IPS-18c (cell line): ENCODE data around the gene E2F4.

Experiments
- H3K4me3 ChIP-seq: 2 replicates; pipeline ENCODE4 v1.7.0; 2013; ENCODE audit warnings: low read depth, mild to moderate bottlenecking, low read length, moderate library complexity; ENCODE audit not compliant: insufficient read depth
- H3K9me3 ChIP-seq: one replicate; pipeline ENCODE4 v1.6.1; 2013; ENCODE audit warnings: mild to moderate bottlenecking, low read length, moderate library complexity; ENCODE audit not compliant: control insufficient read depth, insufficient read depth

The E2F4 gene

DNA sequence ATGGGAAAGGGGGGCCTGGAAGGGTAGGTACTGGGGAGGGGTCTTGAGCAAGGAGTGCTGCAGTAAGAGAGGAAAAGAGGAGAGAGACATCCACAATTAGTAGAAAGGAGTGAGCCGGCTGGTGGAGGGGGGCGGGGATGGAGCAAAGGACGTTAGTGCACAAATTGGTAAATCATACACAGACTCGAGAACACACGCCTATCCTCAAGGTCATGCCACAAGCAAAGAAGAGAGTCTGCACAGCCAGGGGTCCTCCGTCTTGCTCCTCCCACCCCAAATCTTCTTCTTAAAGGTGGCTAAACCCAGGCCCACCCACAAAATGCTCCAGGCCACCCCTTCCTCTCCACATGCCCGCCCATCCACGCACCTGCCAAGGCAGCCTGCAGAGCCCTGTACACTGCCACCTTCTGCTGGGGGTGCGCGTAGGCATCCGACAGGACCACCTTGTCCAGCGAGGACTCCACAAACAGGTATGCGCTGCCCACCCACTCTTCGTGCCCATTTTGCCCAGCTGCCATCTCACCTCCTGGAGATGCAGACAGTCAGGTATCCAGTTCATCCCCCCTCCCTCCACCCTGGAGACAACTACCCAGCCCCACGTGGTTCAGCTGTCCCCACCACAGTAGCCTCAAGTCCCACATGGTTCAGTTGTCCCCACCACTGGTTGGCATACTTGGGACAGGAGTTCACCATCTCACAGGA is 35.7 kb upstream of the E2F4 start:
- Histone ChIP-seq H3K4me3 (no peak overlapping the region), H3K9me3 (no peaks in the 10 kb centered on the region)

DNA sequence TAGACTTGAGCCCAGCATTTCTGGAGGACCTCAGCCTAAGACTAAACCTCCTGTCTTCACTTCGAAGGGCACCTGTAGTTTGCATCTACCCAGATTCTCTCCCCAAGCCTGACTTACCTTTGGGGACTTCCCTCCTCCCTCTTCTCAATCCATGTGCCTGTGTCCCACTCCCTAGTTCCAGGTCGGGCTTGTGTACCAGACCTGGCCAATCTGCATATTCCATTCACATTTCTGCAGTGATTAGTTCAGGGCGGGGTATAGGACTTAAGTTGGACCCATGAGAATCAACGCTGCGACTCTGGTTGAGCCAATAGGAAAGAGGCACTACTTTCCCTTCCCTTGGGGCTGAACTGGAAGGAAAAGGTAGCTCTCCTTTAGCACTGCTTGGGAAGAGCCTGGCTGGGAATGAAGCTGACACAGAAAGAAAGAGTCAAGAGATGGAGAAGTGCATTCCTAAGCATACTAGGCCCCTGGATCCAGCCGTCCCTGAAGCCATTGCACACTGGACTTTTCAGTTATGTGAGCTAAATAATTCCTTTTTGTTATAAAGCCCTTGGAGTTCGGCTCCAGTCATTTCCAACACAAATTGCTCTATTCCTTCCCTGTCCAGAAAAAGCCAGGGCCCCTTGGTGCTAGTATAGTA is 34.7 kb upstream of the E2F4 start:
- no peaks in the 10 kb centered on the region for H3K9me3 ChIP-seq
- H3K4me3 ChIP-seq = no peak overlapping the region

DNA sequence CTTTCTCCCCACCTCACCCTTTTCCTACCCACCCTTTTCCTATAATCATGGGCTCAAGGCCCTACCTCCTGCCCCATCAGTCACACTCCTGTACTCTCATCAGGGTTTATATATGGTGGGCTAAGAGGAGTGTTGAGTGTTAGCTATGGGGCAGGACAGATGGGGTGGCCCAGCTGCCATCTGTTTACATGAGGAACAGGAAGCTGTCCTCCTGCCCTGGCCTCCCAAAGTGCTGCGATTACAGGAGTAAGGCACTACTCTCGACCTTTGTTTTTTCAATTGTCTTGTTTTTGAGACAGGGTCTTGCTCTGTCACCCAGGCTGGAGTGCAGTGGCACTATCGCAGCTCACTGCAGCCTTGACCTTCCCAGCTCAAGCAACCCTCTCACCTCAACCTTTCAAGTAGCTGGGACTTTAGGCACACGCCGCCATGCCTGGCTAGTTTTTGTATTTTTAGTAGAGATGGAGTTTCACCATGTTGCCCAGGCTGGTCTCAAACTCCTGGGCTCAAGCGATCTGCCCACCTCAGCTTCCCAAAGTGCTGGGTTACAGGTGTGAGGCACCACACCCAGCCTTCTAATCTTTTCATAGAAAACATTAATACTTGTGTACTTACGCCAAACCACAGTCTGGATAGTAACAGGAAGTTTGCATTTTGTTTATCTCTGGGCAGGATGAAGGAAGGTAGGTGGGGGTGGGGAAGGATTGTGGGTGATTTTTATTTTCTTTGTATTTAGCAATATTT is 33.9 kb upstream of the E2F4 start:
- H3K4me3 ChIP-seq = no peak overlapping the region

DNA sequence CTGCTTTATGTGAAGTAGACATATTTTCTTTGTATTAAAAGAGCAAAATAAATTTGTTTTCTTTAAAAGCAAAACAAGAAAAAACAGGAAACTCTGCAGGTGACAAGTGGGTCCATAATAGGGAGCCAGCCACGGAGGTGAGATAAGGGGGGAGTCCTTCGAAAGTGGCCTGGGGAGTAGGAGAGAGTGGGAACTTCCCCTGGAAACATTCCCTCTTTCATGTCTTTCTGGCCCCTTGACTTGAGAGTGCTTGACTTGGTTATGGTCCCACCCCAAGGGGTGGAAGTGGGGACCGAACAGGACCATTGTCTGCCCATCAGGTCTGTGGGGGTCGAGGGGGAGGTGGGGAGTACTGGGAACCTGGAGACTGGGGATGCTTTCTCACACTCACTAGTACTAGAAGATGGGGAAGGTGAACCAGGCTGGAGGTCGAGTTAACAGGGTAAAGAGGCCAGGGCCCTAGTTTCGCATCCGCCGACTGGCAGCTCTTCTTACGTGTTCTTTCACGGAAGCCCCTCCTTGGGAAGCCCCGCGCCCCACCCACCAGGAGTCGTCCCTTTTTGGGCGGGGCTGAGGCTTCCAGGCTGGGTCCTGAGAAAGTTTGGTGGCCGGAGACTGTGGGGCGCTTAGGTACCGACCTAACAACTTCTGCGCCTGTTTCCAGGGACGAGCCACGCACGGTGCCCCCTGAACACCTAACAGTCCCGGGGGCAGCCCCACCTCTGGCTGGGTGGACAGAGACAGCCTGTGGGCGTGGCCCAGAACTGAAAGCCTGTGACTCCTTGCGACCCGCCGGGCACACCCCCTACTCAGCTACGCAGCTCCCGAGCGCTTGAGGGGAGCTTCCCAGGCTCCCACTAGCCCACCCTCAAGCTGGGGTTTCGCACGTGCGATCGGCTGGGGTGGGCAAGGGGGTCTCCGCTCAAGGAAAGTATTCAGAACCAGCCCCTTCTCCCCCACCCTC is 33.0 kb upstream of the E2F4 start:
- Histone ChIP-seq H3K9me3 (peaks cover 3% of the 10 kb centered on the region), H3K4me3 (peak overlapping the region; percentile 74)

More for the DNA sequence above, 33.9 kb upstream of the E2F4 start:
- H3K9me3 ChIP-seq = no peaks in the 10 kb centered on the region

DNA sequence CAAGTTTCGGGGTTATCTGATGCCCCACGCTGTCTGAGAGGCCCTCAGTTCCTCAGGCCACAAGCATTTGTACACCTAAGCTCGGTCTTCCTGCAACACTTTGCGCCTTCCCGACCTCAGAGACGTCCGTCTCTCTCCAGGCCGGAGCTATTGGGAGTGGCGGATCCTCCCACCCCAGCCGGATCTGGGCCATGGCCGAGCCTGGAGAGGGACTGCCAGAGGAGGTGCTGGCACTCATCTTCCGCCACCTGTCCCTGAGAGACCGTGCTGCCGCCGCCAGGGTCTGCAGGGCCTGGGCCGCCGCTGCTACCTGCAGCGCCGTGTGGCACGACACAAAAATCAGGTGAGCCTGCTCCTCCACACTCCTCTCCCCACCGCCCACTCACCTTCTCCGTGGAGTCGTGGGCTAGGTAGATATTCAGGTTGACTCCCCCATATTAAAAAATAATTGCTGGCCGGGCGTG is 30.3 kb upstream of the E2F4 start:
- H3K4me3 ChIP-seq = no peak overlapping the region
- H3K9me3 ChIP-seq = peaks cover 6% of the 10 kb centered on the region

DNA sequence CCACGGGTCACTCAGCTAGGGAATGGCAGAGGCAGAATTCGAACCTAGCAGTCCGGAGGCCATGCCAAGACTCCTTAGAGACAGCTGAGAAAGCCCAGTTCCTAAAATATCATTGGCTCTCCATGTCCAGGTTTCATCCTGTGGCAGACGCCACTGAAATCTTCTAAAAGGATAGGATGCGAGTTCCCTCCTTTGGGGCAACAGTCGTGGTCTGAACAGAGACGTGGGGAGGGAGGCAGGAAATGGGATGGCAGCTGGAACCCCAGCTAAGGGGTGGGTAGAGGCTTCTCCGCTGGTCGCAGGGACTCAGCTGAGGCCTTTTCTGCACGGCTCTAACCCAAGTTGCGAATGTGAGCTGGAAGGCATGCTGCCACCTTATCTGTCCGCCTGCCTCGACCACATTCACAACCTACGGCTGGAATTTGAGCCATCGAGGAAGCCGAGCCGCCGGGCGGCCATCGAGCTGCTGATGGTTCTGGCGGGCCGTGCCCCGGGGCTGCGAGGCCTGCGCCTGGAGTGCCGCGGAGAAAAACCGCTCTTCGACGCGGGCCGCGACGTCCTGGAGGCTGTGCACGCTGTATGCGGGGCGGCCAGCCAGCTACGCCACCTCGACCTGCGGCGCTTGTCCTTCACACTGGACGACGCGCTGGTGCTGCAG is 29.3 kb upstream of the E2F4 start:
- peaks cover 6% of the 10 kb centered on the region for H3K9me3 ChIP-seq
- peak overlapping the region; percentile 43; the same call in 1 of the 2 replicates for H3K4me3 ChIP-seq

DNA sequence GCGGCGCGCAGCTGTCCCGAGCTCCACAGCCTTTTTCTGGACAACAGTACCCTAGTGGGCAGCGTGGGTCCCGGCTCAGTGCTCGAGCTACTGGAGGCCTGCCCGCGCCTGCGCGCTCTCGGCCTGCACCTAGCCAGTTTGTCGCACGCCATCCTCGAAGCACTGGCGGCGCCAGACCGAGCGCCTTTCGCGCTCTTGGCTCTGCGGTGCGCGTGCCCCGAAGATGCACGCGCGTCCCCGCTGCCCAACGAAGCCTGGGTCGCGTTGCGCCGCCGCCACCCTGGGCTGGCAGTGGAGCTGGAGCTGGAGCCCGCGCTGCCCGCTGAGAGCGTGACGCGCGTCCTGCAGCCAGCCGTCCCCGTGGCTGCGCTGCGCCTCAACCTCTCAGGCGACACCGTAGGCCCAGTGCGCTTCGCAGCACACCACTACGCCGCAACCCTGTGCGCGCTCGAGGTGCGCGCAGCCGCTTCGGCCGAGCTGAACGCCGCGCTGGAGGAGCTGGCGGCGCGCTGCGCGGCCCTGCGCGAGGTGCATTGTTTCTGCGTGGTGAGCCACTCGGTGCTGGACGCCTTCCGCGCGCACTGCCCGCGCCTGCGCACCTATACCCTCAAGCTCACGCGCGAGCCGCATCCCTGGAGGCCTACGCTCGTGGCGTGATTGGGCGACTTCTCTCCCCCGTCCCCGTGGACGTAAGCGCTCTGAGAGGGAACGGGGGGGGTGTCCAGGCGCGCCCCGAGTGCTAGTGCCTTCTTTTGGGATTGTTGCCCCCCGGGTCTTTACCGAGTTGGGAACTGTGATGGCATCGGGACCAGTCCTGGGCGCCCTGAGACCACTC is 28.6 kb upstream of the E2F4 start:
- Histone ChIP-seq H3K9me3 (peaks cover 6% of the 10 kb centered on the region), H3K4me3 (peak overlapping the region; percentile 43)

DNA sequence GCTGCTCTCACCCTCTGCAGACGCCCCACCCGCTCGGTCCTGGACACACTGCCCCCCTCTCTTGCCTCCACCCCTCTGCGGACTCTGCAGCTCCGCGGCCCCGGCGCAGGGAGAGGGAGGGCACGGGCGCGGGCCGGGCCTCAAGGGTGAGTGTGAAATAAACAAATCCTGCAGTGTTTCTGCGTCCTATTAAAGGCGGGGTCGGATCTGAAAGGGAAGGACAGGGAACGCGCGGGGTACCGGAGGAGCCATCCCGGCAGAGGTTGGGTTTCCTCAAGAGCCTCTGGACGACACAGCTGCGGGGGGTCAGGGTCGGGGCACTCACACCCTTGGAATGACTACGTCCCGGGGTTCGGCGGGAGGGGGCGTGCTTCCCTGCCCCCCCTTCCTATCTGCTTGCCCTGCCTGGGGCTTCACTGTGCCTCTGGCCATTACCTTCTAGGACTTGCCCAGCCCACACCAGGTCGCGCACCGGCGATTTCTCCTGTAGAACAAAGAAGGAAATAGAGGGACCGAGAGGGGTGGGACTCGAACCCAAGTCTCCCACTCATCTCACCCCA is 27.9 kb upstream of the E2F4 start:
- peak overlapping the region; percentile 43; the same call in 1 of the 2 replicates for H3K4me3 ChIP-seq
- peaks cover 6% of the 10 kb centered on the region for H3K9me3 ChIP-seq

DNA sequence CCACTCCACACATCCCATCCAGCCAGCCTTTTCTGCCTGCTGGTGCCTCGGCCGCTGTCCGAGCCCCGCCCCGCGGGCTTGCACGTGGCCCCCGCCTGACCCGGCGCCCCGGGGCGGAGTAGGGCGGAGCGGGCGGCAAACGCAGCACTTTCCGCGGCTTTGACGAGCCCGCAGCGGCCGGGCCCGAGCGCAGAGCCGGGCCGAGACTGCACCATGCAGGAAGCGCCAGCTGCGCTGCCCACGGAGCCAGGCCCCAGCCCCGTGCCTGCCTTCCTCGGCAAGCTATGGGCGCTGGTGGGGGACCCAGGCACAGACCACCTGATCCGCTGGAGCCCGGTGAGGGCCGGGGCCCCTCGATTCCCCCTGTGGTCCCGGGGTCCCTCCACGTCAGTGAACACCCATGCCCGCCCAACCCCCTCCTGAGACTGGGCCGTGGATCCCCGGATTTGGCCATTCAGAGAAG is 27.3 kb upstream of the E2F4 start, which contains the start of gene HSF4:
Gene HSF4 (plus strand): TSS at position 147 of the 463 bp plus-strand sequence. CDS start 67 bp downstream, at position 214.
- peaks cover 6% of the 10 kb centered on the region for H3K9me3 ChIP-seq
- H3K4me3 ChIP-seq = peak within 1 kb of the TSS; percentile 43

DNA sequence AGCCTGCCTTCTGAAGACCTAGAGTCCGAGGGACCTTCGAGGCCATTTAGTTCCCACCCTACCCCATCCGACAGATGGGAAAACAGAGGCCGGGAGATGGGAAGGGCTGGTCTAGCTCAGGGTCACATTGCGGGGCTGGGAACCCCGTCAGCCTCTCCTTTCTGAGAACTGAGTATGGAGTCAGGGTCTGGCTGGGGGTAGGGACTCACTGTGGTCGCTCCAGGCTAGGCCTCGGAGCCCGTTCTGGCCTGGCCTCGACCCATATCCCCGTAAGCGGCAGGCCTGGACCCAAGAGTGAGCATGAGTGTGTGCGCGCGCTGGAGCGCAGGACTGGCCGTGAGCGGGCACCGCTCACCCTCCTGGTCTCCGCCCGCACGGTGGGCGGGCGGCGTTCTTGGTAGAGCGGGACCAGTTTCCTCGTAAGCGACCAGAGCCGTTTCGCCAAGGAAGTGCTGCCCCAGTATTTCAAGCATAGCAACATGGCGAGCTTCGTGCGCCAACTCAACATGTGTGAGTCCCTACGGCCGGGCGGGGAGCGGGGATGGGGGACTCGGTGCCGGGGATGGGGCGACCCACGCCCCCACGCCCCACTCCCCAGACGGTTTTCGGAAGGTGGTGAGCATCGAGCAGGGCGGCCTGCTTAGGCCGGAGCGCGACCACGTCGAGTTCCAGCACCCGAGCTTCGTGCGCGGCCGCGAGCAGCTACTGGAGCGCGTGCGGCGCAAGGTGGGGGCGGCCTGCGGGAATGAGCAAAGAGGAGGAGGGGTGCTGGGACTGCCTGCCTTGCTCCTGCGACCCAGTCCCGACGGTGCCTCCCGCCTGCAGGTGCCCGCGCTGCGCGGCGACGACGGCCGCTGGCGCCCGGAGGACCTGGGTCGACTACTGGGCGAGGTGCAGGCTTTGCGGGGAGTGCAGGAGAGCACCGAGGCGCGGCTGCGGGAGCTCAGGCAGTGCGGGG is 26.6 kb upstream of the E2F4 start:
- peaks cover 6% of the 10 kb centered on the region for H3K9me3 ChIP-seq
- H3K4me3 ChIP-seq = peak overlapping the region; percentile 31

DNA sequence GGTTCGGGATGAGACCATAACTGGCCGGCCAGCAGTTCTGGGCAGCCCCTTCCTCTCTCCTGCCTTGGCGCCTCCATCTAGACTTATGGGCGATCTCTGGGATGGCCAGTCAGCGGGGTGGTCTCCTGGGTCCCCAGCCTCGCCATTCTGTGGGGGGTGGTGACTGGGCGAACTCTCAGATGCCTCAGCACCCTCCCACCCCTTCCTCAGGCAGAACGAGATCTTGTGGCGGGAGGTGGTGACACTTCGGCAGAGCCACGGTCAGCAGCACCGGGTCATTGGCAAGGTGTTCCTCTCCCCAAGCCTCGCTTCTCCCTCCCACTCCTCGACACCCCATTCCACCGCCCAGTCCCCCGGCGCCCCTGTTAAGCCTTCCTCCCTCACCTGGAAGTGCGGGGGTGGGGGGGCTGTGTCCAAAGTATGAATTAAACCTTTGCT is 25.8 kb upstream of the E2F4 start:
- Histone ChIP-seq H3K4me3 (no peak overlapping the region), H3K9me3 (peaks cover 6% of the 10 kb centered on the region)

DNA sequence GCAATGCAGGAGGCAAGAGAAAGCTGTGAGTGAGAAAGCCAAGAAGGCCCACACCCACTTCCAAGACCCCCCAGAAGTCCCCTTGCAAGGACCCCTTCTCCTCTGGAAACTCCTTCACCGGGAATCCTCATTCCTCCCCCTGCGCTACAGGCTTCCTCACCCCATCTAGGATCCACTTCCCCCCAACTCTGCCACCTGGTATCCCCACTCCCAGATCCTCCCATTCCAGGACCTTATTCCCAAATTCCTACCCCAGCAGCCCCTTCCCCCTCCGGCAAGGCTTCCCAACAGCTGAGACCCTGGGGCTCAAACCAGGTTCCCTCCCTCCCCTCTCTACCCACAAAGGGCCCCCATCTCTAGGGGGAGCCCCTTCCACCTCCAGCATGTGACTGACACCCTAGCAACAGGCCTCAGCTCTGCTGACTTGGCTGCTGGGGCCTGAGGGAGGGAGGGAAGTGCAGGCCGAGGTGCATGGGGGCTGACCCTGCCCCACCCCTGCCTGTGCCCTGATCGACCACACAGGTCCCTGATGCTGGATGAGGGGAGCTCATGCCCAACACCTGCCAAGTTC is 25.3 kb upstream of the E2F4 start:
- Histone ChIP-seq H3K9me3 (peaks cover 6% of the 10 kb centered on the region), H3K4me3 (no peak overlapping the region)

DNA sequence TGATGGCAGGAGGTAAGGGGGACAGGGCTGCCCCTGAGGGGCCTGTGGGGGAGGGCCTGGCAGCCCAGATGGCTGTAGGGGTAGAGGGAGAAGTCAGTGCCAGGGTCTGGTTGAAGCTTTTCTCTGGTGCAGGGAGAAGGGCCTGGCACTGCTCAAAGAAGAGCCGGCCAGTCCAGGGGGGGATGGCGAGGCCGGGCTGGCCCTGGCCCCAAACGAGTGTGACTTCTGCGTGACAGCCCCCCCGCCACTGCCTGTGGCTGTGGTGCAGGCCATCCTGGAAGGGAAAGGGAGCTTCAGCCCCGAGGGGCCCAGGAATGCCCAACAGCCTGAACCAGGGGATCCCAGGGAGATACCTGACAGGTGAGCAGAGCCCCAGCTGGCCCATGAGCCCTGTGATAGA is 24.4 kb upstream of the E2F4 start:
- peaks cover 6% of the 10 kb centered on the region for H3K9me3 ChIP-seq
- H3K4me3 ChIP-seq = no peak overlapping the region

DNA sequence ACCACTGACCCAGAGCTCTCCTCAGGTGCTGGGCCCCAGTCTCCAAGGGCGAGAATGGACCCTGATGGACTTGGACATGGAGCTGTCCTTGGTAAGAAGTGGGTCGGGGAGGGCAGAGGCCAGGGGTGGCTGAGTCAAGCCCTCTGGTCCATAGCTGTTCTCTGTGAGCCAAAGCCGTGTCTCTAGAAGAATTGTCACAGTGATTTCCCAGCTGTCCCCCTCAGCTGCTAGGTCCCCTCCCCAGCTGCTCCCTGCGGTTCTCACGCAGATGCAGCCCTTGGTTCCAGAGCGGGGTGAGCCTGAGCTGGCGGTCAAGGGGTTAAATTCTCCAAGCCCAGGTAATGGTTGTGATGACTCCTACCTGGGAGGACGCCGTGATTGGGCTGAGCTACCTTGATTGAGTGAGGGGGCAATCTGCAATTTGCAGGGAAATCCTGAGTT is 22.9 kb upstream of the E2F4 start:
- Histone ChIP-seq H3K4me3 (peak overlapping the region; percentile 64), H3K9me3 (peaks cover 3% of the 10 kb centered on the region)
